HG02885 (cell line): ENCODE data around the gene ZPR1.
"Not testable (repeated sequence)": the region's sequence is repeated elsewhere in the genome, so short reads cannot be mapped to it uniquely, and the experiment has no call there.

Experiments used
- ATAC-seq: cut with Tn5 transposase; IDR thresholded peaks from one replicate; pipeline ENCODE4 v1.9.1; 2021; ENCODE audit warnings: mild to moderate bottlenecking; ENCODE audit not compliant: unreplicated experiment, poor library complexity

ZPR1 gene, protein sequence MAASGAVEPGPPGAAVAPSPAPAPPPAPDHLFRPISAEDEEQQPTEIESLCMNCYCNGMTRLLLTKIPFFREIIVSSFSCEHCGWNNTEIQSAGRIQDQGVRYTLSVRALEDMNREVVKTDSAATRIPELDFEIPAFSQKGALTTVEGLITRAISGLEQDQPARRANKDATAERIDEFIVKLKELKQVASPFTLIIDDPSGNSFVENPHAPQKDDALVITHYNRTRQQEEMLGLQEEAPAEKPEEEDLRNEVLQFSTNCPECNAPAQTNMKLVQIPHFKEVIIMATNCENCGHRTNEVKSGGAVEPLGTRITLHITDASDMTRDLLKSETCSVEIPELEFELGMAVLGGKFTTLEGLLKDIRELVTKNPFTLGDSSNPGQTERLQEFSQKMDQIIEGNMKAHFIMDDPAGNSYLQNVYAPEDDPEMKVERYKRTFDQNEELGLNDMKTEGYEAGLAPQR

DNA sequence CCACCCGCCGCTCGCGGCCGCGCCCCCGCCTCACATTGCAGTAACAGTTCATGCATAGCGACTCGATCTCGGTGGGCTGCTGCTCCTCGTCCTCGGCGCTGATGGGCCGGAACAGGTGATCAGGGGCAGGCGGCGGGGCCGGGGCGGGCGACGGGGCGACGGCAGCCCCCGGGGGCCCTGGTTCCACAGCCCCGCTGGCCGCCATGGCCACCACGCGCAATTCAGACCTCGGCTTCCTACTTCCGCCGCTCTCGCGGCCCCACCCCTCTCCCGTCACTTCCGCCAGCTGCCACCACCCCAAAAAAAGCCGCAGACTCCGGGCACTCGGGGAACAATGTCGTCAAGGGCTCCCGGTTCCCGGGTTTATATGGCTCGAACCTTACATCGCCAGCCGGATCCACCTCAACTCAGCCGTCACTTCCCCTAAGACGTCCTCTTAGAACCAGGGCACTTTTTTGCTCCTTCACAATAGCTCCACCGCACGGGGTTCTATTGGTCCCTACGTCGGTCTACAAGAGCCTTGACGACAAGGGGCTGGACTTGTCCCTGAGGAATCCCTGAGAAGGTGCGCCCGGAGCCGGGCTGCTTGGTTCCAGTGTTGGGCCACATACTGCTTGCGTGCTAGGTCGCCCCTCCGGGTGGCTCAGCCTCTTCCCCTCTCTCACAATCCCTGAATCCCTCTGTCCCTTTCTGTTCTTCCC is at the start of gene ZPR1:
Gene ZPR1, minus strand, starts transcription at position 238 of the 701 bp plus-strand sequence. Its CDS starts 33 bp downstream, at position 205.
- ATAC-seq: peak; percentile 91

DNA sequence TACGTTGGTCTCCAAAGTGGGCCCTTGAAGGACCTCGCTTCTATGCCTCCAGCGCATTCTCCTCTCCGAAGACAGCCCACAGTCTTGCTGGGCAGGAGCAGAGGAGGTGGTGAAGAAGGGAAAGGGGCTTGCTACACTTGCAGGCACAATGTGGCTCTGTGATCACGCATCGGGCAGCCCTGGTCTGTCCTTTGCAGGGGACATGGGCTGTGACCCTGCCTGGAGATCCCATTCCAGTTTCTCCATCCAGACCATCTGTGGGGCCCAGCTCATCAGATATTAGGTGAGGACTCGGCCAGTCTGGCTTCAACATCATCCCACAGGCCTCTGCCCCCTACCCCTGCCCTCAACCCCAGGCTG is 48.8 kb upstream of the ZPR1 start:
- no peak for ATAC-seq

DNA sequence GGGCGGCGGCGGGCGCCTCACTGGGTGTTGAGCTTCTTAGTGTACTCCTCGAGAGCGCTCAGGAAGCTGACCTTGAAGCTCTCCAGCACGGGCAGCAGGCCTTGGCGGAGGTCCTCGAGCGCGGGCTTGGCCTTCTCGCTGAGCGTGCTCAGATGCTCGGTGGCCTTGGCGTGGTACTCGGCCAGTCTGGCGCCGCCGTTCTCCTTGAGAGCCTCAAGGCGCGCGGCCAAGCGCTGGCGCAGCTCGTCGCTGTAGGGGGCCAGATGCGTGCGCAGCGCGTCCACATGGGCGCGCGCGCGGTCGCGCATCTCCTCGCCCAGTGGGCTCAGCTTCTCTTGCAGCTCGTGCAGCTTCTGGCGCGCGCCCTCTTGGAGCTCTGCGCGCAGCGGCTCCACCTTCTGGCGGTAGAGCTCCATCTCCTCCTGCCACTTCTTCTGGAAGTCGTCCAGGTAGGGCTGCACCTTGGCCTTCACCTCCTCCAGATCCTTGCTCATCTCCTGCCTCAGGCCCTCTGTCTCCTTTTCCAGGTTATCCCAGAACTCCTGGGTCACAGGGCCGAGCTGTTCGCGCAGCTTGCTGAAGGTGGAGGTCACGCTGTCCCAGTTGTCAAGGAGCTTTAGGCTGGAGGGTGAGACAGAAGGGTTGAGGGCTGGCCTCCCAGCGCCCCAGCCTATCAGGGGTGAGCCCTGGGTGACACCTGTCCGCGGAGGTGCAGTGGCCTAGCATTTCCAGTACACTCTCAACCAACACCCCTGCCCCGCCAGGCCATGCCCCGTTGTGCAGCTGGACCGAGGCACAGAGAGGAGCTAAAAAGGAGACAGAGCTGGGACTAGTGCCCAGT is 48.2 kb upstream of the ZPR1 start:
- ATAC-seq: peak; percentile 80

DNA sequence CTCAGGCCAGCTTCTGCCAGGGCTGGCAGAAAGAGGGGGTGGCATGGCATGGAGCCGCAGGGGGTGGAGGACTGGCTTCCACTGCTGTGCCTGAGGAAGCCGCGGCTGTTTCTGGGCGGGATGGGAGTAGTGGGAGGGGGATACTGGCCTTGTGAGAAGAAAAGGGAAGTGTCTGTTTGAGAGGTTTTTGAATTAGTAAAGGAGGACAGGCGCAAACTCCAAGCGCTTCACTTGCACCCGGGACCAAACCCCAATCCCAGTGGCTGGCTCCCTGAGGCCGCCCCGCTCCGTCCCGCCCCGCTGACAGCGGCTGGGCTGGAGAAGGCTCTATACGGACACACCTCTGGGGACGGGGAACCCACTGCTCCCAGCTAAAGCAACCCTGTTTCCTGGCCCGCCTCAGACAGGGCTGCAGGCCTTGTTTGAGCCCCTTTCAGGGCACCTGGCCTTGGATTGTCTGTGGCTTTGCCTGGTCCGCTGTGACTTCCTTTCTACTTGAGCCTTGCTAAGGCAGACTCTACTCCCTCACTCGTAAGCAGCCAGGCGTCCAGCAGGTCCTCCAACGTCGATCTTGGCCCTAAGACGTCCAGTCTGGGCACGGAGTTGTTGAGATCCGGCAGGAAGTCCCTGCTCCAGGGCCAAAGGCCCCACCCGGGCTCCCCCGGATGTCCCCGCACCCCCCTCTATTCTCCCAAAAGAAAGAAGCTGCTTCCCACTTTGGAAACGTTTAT is 47.4 kb upstream of the ZPR1 start:
- peak; percentile 16 for ATAC-seq

DNA sequence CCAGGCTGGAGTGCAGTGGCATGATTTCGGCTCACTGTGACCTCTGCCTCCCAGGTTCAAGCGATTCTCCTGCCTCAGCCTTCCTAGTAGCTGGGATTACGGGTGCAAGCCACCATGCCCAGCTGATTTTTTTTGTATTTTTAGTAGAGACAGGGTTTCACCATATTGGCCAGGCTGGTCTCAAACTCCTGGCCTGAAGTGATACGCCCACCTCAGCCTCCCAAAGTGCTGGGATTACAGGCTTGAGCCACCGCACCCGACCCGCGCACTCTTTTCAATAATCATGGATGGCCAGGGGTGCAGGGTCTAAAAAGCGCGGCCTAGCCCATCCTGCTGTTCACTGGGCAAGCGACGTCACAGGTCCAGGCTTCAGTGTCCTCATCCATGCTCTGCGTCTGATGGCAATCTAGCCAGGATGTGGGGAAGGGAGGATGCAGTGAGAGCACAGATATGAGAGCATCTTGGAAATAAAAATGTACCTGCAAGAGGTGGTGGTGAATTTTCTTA is 46.8 kb upstream of the ZPR1 start:
- ATAC-seq: not testable (repeated sequence)

- ATAC-seq: no peak
Observed at GRCh38 chr11:116833816-116834534, 46.2 kb upstream of the ZPR1 start.

- ATAC-seq: no peak
Observed at GRCh38 chr11:116833491-116833815, 45.6 kb upstream of the ZPR1 start.

GRCh38 chr11:116832350-116833290 is 44.8 kb upstream of the ZPR1 start:
- no peak for ATAC-seq

DNA sequence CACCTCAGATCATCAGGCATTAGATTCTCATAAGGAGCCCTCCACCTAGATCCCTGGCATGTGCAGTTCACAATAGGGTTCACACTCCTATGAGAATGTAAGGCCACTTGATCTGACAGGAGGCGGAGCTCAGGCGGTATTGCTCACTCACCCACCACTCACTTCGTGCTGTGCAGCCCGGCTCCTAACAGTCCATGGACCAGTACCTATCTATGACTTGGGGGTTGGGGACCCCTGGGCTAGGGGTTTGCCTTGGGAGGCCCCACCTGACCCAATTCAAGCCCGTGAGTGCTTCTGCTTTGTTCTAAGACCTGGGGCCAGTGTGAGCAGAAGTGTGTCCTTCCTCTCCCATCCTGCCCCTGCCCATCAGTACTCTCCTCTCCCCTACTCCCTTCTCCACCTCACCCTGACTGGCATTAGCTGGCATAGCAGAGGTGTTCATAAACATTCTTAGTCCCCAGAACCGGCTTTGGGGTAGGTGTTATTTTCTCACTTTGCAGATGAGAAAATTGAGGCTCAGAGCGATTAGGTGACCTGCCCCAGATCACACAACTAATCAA is 44.0 kb upstream of the ZPR1 start:
- ATAC-seq: no peak

DNA sequence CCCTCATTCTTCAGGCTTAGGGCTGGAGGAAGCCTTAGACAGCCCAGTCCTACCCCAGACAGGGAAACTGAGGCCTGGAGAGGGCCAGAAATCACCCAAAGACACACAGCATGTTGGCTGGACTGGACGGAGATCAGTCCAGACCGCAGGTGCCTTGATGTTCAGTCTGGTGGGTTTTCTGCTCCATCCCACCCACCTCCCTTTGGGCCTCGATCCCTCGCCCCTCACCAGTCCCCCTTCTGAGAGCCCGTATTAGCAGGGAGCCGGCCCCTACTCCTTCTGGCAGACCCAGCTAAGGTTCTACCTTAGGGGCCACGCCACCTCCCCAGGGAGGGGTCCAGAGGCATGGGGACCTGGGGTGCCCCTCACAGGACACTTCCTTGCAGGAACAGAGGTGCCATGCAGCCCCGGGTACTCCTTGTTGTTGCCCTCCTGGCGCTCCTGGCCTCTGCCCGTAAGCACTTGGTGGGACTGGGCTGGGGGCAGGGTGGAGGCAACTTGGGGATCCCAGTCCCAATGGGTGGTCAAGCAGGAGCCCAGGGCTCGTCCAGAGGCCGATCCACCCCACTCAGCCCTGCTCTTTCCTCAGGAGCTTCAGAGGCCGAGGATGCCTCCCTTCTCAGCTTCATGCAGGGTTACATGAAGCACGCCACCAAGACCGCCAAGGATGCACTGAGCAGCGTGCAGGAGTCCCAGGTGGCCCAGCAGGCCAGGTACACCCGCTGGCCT is 42.5 kb upstream of the ZPR1 start:
- ATAC-seq: no peak

- ATAC-seq: no peak
Observed at GRCh38 chr11:116829525-116830183, 41.8 kb upstream of the ZPR1 start, which contains the start of gene APOC3. Gene APOC3 (plus strand): TSS chr11:116829907. CDS start chr11:116830583, 676 bp downstream.

DNA sequence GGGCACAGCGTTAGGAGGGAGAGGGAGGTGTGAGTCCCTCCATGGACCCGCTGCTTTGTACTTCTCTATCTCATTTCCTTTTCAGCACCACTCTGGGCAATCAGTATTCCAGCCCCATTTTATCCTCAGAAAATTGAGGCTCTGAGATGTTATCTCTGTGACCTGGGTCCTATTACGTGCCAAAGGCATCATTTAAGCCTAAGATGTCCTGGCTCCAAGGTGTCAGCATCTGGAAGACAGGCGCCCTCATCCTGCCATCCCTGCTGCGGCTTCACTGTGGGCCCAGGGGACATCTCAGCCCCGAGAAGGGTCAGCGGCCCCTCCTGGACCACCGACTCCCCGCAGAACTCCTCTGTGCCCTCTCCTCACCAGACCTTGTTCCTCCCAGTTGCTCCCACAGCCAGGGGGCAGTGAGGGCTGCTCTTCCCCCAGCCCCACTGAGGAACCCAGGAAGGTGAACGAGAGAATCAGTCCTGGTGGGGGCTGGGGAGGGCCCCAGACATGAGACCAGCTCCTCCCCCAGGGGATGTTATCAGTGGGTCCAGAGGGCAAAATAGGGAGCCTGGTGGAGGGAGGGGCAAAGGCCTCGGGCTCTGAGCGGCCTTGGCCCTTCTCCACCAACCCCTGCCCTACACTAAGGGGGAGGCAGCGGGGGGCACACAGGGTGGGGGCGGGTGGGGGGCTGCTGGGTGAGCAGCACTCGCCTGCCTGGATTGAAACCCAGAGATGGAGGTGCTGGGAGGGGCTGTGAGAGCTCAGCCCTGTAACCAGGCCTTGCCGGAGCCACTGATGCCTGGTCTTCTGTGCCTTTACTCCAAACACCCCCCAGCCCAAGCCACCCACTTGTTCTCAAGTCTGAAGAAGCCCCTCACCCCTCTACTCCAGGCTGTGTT is 41.1 kb upstream of the ZPR1 start:
- ATAC-seq: no peak

DNA sequence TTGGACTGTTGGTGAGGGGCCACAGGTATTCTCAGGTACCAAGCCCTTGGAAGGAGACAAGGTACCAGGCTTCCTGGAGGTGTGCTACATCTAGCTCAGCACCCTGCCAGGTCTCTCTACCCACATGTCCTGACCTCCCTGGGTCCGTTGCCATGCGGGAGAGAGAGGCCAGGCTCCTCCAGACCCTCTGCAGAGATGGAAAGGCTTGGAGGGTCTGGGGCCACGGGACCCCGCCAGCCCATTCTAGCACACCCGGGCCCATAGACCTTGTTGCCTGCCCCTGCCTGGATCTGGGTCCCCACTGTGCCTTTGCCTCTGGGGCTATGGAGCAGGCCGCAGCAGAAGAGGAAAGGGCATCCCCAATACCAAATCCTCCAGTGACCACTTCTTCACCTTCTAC is 39.6 kb upstream of the ZPR1 start:
- no peak for ATAC-seq

- ATAC-seq: no peak
Observed at GRCh38 chr11:116826751-116827431, 39.1 kb upstream of the ZPR1 start.
